ENCODE results near the gene SMCO1.

- TF ChIP-seq POLR2A (IDR thresholded peaks at IDR 0.05) (no peak), CTCF (IDR thresholded peaks at IDR 0.05 in 4 of 5, conservative IDR thresholded peaks at IDR 0.05 in 1 of 5) (no peak)
Observed at GRCh38 chr3:196519718-196520082, 4.6 kb upstream of the SMCO1 start.
